Epidermal melanocyte (primary cell): ENCODE measurements around the gene PSIP1.
"Not testable (repeated sequence)": the region's sequence is repeated elsewhere in the genome, so short reads cannot be mapped to it uniquely, and the experiment has no call there.

ENCODE experiments used
- DNase-seq: peaks from one replicate; pipeline ENCODE4 v3.0.0; 2011; ENCODE audit warnings: low spot score; ENCODE audit not compliant: insufficient read length

Gene PSIP1

GRCh38 chr9:15433661-15434060 is 77.1 kb downstream of the PSIP1 start:
- no peak for DNase-seq

- no peak for DNase-seq
Observed at GRCh38 chr9:15433191-15433590, 77.6 kb downstream of the PSIP1 start.

- DNase-seq = no peak
Observed at GRCh38 chr9:15430920-15431844, 79.6 kb downstream of the PSIP1 start.

- not testable (repeated sequence) for DNase-seq
Observed at GRCh38 chr9:15427702-15428101, 83.1 kb downstream of the PSIP1 start.

GRCh38 chr9:15426019-15426418 is 84.8 kb downstream of the PSIP1 start:
- no peak for DNase-seq

GRCh38 chr9:15423231-15423985 is 87.4 kb downstream of the PSIP1 start:
- no peak for DNase-seq

GRCh38 chr9:15422372-15423230 is 88.2 kb downstream of the PSIP1 start, which contains the start of gene SNAPC3:
SNAPC3 (plus strand) TSS chr9:15422876; CDS start chr9:15422880, 4 bp downstream.
- peak; percentile 82 for DNase-seq

GRCh38 chr9:15421990-15422371 is 88.8 kb downstream of the PSIP1 start:
- no peak for DNase-seq

GRCh38 chr9:15421532-15421931 is 89.2 kb downstream of the PSIP1 start:
- no peak for DNase-seq

- DNase-seq = no peak
Observed at GRCh38 chr9:15420796-15421195, 90.0 kb downstream of the PSIP1 start.

GRCh38 chr9:15417626-15418025 is 93.1 kb downstream of the PSIP1 start:
- no peak for DNase-seq

GRCh38 chr9:15416880-15417279 is 93.9 kb downstream of the PSIP1 start:
- DNase-seq = no peak
